NCI-H128 (cell line): Measurements from ENCODE around the gene ANKMY2.

Experiments used
- DNase-seq: peaks from one replicate; lab custom pipeline; 2025; ENCODE audit not compliant: unreplicated experiment; lab: John Stamatoyannopoulos, UW

ANKMY2 gene

GRCh38 chr7:16583834-16584233, 61.7 kb downstream of the ANKMY2 start:
- no peak for DNase-seq

DNA sequence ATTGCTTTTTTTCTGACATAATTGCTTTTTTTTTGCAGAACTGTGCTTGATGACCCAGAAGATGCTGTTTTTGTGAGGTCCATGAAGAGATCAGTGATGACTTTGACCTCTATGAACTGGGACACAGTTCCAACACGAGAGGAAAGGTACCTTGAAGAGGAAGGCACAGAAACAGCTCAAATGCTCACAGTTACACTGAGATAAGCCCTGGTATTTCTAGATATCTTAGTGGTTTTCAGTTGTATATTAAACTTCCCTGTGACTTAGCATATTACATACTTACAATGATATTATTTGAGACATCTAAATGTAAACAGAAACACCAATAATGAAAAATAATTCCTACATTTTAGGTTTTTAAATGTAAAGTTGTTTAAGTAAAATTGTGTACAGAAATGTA, 64.3 kb downstream of the ANKMY2 start:
- DNase-seq: no peak

- DNase-seq: no peak
These were observed 66.3 kb downstream of the ANKMY2 start for GRCh38 chr7:16579216-16579615.

DNA sequence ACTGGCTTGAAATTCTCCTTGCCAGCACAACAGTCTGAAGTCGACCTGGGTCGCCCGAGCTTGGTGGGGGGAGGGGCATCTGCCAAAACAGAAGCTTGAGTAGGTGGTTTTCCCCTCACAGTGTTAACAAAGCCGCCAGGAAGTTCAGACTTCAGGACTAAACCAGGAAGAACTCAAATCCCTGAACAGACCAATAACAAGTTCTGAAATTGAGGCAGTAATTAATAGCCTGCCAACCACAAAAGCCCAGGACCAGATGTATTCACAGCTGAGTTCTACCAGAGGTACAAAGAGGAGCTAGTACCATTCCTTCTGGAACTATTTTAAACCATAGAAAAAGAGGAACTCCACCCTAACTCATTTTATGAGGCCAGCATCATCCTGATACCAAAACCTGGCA, 73.6 kb downstream of the ANKMY2 start:
- DNase-seq: no peak

- no peak for DNase-seq
These were observed 80.6 kb downstream of the ANKMY2 start for GRCh38 chr7:16564909-16565426.

DNA sequence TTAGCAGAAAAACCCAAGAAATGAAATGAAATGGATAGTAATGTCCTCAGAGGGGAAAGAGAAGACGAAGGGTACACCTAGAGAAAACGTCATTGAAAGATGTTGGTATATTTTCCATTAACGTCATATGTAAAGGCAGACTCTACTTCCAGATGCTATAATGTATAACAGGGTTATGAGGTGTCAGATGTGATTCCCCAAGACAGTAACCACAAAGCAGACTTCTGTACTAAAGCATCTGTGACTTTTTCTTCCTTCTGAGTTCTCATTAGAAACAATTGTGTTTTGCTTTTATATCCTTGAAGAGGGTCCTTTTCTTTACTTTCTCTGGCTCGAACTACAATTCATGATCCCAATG, 81.6 kb downstream of the ANKMY2 start:
- DNase-seq: no peak

DNA sequence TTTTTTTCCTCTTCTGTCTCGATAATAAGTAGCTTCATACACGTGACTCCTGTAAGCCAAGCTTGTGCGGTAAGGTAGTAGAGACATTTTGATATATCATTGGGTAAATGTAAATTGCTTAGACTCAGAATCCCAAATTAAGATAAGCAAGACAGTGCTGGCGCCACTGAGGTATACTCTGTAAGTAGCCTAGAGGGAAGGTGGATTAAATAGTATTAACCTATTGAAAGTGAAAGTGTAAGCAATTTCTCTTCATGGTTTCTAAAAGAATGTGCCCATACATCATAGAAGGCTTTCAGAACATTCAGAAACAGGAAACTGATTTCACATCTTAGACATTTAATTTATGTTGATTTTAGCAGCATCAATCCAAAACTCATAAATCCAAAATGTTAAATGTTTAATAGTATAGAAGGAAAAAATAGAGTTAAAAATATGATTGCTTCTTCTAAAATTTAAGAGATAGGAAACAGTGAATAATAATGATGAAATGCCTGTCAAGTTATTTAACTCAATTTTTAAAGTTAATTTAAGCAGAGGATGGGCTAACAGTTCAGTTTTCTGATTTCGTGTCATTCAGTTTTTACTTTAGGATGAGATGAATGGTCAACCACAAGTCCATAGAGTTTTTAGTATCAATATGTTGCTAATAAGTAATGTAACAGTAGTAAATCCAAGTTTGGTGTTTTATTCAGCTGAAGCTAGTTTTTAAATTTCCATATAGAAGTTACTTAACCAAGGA, 82.1 kb downstream of the ANKMY2 start:
- DNase-seq: no peak

DNA sequence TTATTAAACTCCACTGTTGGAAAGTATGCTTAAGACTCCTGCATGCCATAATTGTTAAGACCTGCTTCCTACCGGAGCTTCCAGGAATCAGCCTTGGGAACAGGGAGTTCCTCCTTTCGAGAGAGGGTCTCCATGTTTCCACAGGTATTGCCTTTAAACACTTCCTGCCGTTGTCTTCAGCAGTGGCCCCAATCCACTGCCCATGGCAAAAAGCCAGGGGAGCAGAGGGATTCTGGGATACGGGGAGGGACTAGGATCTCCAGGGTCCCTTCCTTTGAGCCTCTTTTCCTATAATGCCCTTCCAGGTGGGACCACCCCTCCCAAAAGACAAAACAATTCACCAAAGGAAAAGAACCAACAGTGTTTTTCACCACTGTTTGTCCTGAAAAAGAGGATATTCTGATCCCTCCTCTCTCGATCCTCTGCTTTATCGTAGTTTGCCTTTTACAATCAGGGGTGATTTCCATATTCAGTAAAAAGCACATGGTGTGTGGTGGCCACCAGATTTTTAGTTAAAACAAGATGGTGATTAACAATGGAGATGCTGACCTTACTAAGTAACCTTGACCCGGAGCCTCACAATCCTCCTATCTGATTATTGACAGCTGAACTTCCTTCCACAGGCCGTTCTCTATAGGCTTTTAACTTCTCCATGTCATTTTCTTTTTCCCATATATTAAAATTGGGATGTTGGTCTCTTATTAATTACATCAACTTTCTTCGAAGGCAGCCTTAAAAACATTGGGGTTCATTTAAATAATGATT, 82.9 kb downstream of the ANKMY2 start:
- no peak for DNase-seq

DNA sequence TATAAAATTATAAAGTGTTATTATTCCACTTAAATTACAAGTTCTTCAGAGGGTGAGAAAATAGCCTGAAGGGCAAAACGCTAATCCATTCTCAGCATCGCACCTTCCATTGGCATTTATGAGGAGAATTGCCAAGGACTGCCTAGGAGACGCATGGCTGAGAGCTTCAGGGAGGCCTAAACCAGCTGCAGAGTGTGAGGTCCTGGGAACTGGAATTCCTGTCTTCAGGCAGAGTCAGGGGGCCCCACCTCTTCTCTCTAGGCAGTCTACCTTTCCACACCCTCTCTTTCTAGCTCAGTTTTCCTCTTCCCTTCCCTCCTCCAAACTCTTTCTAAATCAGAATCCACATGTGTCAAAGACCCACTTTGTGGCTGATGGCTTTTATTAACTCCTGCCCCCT, 83.6 kb downstream of the ANKMY2 start:
- no peak for DNase-seq

DNA sequence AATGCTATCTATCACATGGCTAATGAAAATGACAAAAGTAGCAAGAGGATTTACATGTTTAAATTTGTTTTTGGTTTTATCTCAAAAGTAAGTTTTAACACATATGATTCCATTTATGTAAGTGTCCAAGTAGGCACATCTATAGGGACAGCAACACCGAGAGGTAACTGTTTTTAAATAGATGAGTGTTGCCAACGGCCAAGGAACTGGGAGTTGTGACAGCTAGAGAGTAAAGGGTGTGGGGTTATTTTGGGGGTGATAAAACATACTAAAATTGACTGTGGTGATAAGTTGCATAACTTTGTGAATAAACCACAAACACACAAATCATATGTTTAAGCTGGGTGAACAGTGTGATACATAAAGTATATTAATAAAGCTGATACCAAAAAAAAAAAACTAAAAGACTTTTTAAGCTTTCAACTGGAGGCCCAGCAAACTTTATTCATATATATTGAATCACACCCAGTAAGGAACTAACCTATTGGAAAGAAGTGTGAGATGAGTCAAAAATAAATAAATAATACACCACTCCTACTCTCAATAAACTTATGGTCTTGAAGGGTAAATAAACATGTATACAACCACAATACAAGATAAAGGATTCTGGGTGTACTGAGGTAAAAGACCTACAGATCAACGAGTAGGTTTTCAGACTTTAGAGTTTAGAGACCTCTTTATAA, 85.9 kb downstream of the ANKMY2 start:
- DNase-seq: no peak

DNA sequence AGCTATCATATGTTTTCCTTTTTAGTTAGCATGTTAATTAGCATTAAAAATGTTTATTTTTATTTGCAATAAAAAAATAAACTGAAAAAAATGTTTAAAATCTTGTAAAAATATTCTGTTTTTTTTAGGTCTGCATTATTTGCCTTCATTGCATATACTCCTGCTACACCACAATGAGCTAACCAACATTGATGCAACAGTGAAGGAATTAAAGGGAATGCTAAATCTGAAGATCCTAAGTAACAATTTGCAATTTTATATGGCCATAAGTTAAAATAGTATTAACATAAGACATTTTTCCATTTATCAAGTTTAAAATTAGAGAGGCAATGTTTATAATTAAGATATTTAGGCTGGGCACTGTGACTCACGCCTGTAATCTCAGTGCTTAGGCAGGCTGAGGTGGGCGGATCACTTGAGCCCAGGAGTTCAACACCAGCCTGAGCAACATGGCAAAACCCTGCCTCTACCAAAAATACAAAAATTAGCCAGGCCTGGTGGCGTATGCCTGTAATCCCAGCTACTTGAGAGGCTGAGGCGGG, 86.7 kb downstream of the ANKMY2 start:
- no peak for DNase-seq

GRCh38 chr7:16556359-16556758, 89.2 kb downstream of the ANKMY2 start:
- no peak for DNase-seq

DNA sequence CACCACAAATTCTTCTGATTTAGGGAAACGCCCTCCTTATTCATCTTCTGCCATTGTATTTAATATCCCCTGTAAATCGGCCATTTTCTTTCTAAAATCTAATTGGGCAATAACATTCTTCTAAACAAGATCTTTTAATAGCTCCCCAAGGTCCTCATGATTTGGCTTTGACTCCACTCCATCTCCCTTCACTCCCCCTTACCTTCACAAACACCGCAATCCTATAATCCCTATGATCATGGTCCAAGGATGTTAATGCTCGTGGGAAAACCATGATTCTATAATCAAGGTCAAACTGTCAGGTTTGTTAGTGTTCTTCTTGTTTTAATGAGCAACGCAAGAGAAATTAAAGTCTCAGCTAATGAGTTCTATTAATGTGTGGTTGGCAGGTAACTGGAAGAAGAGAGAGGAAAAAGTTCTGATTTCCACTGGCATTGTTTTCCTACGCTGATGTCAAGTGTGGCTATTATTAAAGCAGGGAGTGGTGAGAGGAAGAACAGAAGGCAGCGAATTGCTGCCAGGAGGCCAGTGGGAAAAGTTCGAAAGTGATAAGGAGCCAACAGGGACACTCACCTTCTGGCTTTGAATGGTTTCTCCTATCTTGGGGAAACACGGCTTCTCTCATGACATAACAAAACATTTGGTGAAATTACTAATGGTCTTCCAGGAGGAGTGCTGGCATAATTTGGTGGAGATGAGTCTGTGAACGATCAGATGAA, 90.9 kb downstream of the ANKMY2 start:
- no peak for DNase-seq

DNA sequence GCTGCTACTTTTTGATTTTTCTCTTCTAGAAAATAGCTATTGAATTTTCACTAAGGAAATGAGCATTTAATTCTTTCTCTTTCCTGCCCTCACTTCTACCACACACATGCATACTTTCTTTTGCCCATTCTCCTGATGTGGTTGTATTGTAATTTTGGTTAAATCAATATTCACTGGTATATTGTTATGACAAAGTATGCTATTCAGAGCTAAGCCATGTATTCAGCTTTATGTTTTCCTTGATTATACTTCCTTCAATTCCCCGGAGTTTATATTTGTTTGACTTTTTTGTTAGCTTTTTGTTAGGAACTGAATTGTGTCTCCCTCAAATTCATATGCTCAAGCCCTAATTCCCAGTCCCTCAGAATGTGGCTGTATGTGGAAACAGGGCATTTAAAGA, 94.9 kb downstream of the ANKMY2 start:
- no peak for DNase-seq
